ENCODE measurements around the gene RNF144A. TPM values are rescaled to one million over a fixed set of nuclear protein-coding genes. Genes with fewer than 3 reads are reported as not detected.

Gene RNF144A
- total and polyA plus RNA-seq, 2 donors from 2014 or later = 4.2 to 12.3 TPM

GRCh38 chr2:6957031-6957714 is 40.0 kb downstream of the RNF144A start:
- FAIRE-seq = no peak
- H3K9me3 ChIP-seq (ENCODE audit: control insufficient read depth in 2 of 3, insufficient read depth in 1 of 3, low read length in 3 of 3) = no peaks in the 10 kb centered on the region

DNA sequence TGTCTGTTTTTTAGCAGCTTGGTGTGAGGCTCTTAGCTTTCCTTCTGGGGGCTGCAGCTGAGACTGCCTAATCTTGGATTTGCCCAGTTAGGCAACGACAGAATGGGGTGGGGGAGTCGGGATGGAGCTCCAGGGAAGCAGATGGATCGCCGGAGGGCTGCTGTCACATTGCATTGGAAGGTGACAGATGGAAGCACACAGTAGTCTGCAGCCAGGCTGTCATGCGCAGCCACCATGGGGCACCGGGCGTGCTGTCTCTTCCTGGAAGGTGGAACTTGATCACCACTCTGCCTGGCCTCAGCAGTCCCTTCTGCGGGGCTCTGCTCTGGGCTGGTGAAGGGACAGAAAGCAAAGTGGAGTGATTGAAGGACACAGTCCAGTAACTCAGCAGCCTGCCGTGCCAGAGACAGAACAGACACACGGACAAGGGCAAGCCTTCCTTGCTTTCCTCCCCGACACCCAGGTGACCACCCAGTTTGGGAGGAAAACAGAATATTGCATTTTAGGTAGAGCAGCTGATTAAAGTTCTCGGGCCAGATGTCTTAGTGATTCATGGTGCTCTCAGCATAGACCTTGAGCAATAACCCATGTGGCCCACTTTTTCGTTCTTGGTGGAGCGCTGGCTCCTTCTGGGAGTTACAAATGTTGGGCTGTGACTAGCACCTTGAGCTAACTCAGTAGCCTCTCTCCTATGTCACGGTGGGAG is 40.9 kb downstream of the RNF144A start:
- Histone ChIP-seq H3K9ac (ENCODE audit: low read length in 3 of 3) (no peak overlapping the region), H3K4me1 (ENCODE audit: control insufficient read depth in 2 of 3, insufficient read depth in 2 of 3, low read depth in 1 of 3, low read length in 3 of 3) (peaks cover 0 to 6% (median 3%) of the 10 kb centered on the region in 3 donors), H3K36me3 (ENCODE audit: control insufficient read depth in 2 of 3, insufficient read depth in 3 of 3, low read length in 3 of 3) (no peaks in the 10 kb centered on the region), H3K27me3 (ENCODE audit: control insufficient read depth, insufficient read depth, low read length) (no peaks in the 10 kb centered on the region), H3K4me3 (ENCODE audit: low read length in 3 of 3) (no peak overlapping the region), H3K9me3 (ENCODE audit: control insufficient read depth in 2 of 3, insufficient read depth in 1 of 3, low read length in 3 of 3) (no peaks in the 10 kb centered on the region), H3K27ac (ENCODE audit: low read depth in 2 of 2, low read length in 2 of 2) (no peak overlapping the region)
- TF ChIP-seq CTCF (IDR thresholded peaks at IDR 0.05; ENCODE audit: borderline replicate concordance, extremely low read depth, insufficient read depth) = no peak
- DNase-seq (peak in 4 of 5 donors; percentile 44 to 66 (median 54)), FAIRE-seq (no peak)
- intact Hi-C loops (cut with DNase I) = no loop called here

More at GRCh38 chr2:6957031-6957714, 40.0 kb downstream of the RNF144A start:
- DNase-seq = no peak
- H3K27me3 ChIP-seq (ENCODE audit: control insufficient read depth, insufficient read depth, low read length) = no peaks in the 10 kb centered on the region
- no peak overlapping the region for H3K27ac ChIP-seq (ENCODE audit: low read depth in 2 of 2, low read length in 2 of 2)
- H3K9ac ChIP-seq (ENCODE audit: low read length in 3 of 3) = no peak overlapping the region
- H3K36me3 ChIP-seq (ENCODE audit: control insufficient read depth in 2 of 3, insufficient read depth in 3 of 3, low read length in 3 of 3) = no peaks in the 10 kb centered on the region
- intact Hi-C loops (cut with DNase I) = no loop called here
- peaks cover 0 to 6% (median 3%) of the 10 kb centered on the region in 3 donors for H3K4me1 ChIP-seq (ENCODE audit: control insufficient read depth in 2 of 3, insufficient read depth in 2 of 3, low read depth in 1 of 3, low read length in 3 of 3)
- H3K4me3 ChIP-seq (ENCODE audit: low read length in 3 of 3) = no peak overlapping the region
- no peak for TF ChIP-seq CTCF (IDR thresholded peaks at IDR 0.05; ENCODE audit: borderline replicate concordance, extremely low read depth, insufficient read depth)

DNA sequence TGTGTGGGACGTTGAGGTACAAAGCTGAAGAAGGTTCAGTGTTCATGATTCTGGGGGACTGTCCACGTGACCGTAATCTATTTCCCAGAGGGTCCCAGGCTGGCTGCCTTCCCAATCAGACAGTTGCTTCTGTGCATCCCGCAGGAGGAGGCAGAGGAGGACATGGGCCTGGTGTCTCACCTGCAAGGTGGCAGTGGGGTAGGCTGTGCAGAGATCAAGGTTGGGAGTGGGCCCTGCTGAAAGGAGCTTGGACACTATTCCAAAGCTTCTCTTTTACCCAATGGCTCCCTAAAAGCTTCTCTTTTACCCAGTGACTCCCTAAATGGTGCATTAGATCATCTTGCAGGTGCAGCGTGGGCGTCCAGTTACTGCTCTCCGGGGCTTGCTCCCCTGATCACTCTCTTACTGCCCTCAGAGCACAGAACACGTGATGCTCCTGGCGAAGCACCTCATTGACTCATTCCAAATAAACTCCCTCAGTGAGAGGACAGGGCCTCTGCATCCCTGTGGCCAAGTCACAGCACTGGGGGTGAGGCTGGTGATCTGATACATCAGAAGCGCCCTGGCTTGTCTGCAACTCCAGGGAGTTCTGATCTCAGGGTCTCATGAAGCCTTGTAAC is 41.5 kb downstream of the RNF144A start:
- DNase-seq = no peak
- TF ChIP-seq CTCF (IDR thresholded peaks at IDR 0.05; ENCODE audit: borderline replicate concordance, extremely low read depth, insufficient read depth) = no peak
- FAIRE-seq = no peak

More for the DNA sequence above, 41.5 kb downstream of the RNF144A start:
- Histone ChIP-seq H3K9ac (ENCODE audit: low read length in 3 of 3) (no peak overlapping the region), H3K27ac (ENCODE audit: low read depth in 2 of 2, low read length in 2 of 2) (no peak overlapping the region), H3K4me1 (ENCODE audit: control insufficient read depth in 2 of 3, insufficient read depth in 2 of 3, low read depth in 1 of 3, low read length in 3 of 3) (peaks cover 0 to 6% (median 3%) of the 10 kb centered on the region in 3 donors), H3K36me3 (ENCODE audit: control insufficient read depth in 2 of 3, insufficient read depth in 3 of 3, low read length in 3 of 3) (no peaks in the 10 kb centered on the region), H3K9me3 (ENCODE audit: control insufficient read depth in 2 of 3, insufficient read depth in 1 of 3, low read length in 3 of 3) (no peaks in the 10 kb centered on the region), H3K27me3 (ENCODE audit: control insufficient read depth, insufficient read depth, low read length) (no peaks in the 10 kb centered on the region), H3K4me3 (ENCODE audit: low read length in 3 of 3) (no peak overlapping the region)
- intact Hi-C loops (cut with DNase I) = no loop called here

Measured in kidney (tissue), 14 donors.